Cardiac septum (tissue), 1 donor: Measurements from ENCODE around the gene TRIM69. TPM values are rescaled to one million over a fixed set of nuclear protein-coding genes. Genes with fewer than 3 reads are reported as not detected.
"Not testable (repeated sequence)": the region's sequence is repeated elsewhere in the genome, so short reads cannot be mapped to it uniquely, and the experiment has no call there.

Experiments used
- DNase-seq: peaks from one replicate; pipeline ENCODE4 v3.0.0-alpha.2; 2020; ENCODE audit warnings: low spot score
- intact Hi-C: fragments of 100-400 bp; cut with DNase I; formaldehyde crosslinking; loops from one replicate; pipeline ENCODE4 v1.14.0; 2022
- total RNA-seq: library from RNA; stranded (reverse); fragmentation: NEBNext Ultra II Directional; extraction: Animal tissue kit (Norgen Biotek cat#: 25700); gene quantifications from one replicate; pipeline ENCODE4 v1.2.1, GENCODE V29; 2021
- donor health status: DM: no; HTN: no; CAD: no.

The TRIM69 gene
- total RNA-seq, 1 donor from 2014 or later = 70.7 TPM

GRCh38 chr15:44729408-44730127 lies 6.8 kb upstream of the TRIM69 start:
- DNase-seq = no peak
- intact Hi-C loops = loop anchor here (2.0 to 10.0 kb wide), 4 partner anchors 67 to 305 kb away; partner anchors contain the start of genes CTDSPL2, EIF3J and SPG11

DNA sequence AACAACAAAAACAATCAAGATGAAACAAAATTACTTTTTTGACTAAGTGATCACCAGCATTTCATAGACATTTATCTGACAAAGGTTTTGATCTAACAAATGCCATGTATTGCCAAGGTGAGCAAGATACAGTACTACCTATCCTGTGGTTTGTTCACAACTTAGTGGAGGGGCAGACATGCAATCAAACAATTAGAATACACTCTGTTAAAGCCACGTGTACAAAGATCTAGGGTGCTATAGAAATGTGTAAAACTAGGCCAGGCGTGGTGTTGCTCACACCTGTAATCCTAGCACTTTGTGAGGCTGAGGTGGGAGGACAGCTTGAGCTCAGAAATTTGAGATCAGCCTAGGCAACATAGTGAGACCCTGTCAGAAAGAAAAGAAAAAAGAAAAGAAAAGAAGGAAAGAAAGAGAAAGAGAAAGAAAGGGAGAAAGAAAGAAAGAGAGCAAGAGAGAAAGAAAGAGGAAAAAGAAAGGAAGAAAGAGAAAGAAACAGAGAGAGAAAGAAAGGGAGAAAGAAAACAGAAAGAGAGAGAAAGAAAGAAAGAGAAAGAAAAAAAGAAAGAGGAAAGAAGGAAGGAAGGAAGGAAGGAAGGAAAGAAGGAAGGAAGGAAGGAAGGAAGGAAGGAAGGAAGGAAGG lies 1.4 kb upstream of the TRIM69 start:
- intact Hi-C loops = loop anchor here (10.0 kb wide), 1 partner anchor 140 kb away; no protein-coding TSS in a partner anchor
- no peak for DNase-seq

- intact Hi-C loops = loop anchor here (10.0 kb wide), 1 partner anchor 141 kb away; no protein-coding TSS in a partner anchor
- DNase-seq = no peak
Observed at GRCh38 chr15:44735482-44736180, 697 bp upstream of the TRIM69 start.

DNA sequence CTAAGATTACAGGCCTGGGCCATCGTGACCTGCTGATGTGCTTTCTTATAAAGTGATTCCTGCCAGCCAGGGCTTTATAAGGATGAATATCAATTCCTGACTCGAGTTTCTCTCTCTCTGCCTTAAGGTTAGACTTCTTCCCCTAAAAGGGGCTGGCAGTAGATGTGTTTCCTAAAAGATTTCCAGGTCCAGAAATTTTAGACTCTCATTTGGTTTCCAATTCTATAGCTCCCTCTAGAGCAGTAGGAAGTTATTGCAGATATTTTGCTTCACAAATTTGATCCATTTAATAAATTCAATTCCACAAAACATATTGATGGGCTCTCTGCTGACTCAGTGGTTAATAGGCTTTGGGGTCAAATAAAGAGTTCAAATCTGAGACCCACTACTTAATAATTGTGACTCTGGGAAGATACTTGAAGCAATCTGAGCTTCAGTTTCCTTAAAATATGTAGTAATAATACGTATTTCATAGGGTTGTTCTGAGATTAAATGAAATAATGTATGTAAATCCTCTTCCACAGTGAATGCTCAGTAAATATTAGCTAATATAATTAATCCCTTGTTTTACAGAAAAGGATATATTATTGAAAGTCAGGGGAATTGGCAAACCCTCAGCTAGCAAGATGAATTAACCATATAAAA lies 2.1 kb downstream of the TRIM69 start:
- intact Hi-C loops = loop anchor here (10.0 kb wide), 1 partner anchor 144 kb away; no protein-coding TSS in a partner anchor
- no peak for DNase-seq

DNA sequence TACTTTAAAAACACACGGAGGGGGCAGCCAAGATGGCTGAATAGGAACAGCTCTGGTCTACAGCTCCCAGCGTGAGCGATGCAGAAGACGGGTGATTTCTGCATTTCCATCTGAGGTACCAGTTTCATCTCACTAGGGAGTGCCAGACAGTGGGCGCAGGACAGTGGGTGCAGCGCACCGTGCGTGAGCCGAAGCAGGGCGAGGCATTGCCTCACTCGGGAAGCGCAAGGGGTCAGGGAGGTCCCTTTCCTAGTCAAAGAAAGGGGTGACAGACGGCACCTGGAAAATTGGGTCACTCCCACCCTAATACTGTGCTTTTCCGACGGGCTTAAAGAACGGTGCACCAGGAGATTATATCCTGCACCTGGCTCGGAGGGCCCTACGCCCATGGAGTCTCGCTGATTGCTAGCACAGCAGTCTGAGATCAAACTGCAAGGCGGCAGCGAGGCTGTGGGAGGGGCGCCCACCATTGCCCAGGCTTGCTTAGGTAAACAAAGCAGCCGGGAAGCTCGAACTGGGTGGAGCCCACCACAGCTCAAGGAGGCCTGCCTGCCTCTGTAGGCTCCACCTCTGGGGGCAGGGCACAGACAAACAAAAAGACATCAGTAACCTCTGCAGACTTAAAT lies 3.0 kb downstream of the TRIM69 start:
- DNase-seq = not testable (repeated sequence)
- intact Hi-C loops = loop anchor here (10.0 kb wide), 1 partner anchor 145 kb away; no protein-coding TSS in a partner anchor

GRCh38 chr15:44743454-44743853 lies 7.1 kb downstream of the TRIM69 start:
- DNase-seq, intact Hi-C loops: not testable (repeated sequence)

- DNase-seq = no peak
- intact Hi-C loops = no loop called here
Observed at GRCh38 chr15:44753345-44753744, 17.0 kb downstream of the TRIM69 start.

- intact Hi-C loops = no loop called here
- no peak for DNase-seq
Observed at GRCh38 chr15:44763187-44763586, 26.9 kb downstream of the TRIM69 start.

DNA sequence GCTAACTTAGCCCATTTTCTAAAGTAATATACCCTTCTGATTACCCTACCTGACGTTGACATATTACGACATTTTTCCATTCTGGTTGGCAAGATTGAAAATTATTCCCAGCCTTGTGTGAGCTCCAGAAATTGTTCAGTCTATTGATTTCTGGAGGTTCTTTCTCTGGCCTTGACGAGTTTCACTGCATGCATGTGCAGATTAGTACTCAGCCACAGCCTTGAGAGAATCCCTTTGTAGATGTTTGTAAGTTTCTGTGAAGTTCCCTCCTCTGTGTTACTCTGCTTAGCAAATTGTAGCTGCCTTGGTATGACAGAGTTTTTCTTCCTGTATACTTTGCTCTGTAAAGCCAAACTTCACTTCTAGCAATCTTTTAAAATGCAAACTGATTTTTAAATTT lies 27.5 kb downstream of the TRIM69 start:
- intact Hi-C loops = no loop called here
- no peak for DNase-seq

DNA sequence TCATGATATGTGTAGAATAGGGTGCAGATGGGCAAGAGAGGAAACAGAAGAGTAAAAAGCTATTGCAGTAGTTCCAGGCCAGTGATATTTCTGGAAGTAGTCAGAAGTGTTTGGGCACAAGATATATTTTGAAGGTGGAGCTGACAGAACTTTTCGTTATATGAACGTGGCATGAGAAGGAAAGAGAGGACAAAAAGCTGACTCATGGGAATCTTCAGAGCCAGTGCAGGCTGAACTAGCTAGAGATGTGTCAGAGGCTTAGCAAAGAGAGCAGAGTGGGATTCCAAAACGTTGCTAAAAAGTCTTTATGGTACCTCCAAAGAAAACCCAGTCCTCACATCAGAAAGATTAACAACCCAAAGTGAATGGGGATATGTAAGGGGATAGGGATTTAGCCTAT lies 28.7 kb downstream of the TRIM69 start:
- intact Hi-C loops = no loop called here
- no peak for DNase-seq

DNA sequence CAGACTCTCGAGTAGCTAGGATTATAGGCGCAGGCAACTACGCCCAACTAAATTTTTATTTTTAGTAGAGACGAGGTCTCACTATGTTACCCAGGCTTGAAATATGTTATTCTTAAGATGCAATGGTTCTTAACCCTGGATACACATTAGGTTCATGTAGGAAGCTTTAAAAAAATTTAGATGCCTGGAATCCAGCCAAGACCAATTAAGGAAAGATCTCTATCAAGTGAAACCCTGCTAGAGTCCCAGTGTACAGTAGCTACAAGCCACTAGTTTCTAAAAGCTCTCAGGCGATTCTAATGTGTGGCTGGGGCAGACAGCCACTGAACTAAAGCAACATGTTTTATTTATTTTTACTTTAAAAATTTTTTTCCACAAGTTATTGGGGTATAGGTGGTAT lies 33.2 kb downstream of the TRIM69 start:
- intact Hi-C loops = no loop called here
- DNase-seq = no peak

DNA sequence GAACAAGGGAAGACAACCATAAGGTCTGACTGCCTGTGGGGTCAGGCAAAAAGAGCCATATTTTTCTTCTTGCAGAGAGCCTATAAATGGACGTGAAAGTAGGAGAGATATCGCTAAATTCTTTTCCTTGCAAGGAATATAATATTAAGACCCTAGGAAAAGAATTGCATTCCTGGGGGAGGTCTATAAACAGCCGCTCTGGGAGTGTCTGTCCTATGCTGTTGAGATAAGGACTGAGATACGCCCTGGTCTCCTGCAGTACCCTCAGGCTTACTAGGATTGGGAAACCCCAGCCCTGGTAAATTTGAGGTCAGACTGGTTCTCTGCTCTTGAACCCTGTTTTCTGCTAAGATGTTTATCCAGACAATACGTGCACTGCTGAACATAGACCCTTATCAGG lies 34.4 kb downstream of the TRIM69 start:
- DNase-seq, intact Hi-C loops: not testable (repeated sequence)

DNA sequence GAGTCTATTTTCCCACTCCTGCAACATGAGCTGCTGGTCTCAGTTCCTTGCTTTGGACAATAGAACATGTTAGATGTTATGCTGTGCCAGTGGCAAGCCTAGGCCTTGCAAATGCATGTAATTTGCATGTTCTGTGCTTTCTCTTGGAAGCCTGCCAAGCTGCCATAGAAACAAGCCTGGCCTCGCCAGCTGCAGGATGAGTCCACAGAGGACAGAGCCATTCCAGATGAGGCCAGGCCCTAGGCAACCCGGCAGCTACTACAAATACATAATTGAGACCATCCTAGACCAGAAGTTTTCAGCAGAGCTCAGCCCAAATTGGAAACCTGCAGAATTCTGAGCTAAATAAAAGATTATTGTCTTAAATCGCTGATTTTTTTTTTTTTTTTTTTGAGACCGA lies 39.6 kb downstream of the TRIM69 start:
- DNase-seq = no peak
- intact Hi-C loops = no loop called here

- DNase-seq = no peak
- intact Hi-C loops = no loop called here
Observed at GRCh38 chr15:44779761-44780160, 43.4 kb downstream of the TRIM69 start.

DNA sequence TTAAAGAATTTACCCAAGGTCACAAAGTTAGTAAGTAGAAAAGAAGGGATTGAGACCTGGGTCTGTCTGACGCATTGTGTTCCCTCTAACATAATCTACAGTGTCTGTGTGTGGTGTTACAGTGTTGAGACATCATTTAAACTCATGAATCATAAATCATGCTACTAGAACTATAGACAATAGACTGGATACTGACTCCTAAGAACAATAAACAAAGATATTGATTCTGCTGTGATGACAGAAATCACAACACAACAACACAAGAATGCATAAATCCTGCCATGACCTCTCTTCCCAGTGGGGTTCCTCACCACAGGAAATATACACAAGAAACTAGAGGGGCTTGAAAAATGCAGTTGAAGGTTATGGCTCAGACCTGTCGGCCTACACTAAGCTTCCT lies 44.3 kb downstream of the TRIM69 start:
- intact Hi-C loops = no loop called here
- DNase-seq = no peak

GRCh38 chr15:44781128-44781810 lies 44.9 kb downstream of the TRIM69 start:
- no peak for DNase-seq
- intact Hi-C loops = no loop called here

DNA sequence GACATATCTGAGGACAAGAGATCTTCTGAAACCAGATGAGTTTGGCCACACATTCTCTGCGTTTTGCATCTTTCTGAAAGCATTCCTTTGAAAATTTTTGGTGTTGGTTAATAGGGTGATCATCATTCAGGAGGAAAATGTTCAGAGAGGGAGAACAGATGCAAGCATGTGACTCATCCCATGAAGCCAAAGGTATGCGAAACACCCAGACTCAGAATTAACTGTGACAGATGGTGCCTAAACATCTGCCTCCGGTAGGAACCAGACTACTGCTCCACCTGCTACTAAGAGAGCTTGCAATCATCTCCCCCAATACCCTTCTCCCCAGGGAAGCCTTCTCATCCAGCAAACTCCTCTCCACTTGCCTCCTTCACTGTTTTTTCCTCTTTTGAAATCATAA lies 46.2 kb downstream of the TRIM69 start:
- no peak for DNase-seq
- intact Hi-C loops = no loop called here

DNA sequence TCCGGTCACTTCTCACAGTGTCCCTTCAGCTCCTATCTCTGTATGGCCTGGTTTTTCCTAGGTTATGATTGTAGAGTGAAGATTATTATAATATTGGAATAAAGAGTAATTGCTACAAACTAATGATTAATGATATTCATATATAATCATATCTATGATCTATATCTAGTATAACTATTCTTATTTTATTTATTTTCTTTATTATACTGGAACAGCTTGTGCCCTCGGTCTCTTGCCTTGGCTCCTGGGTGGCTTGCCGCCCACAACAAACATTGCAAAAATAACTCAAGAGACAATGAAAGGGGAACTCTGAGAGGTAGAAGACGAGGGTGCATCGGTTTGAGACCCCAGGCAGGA lies 48.6 kb downstream of the TRIM69 start:
- intact Hi-C loops, DNase-seq: not testable (repeated sequence)

DNA sequence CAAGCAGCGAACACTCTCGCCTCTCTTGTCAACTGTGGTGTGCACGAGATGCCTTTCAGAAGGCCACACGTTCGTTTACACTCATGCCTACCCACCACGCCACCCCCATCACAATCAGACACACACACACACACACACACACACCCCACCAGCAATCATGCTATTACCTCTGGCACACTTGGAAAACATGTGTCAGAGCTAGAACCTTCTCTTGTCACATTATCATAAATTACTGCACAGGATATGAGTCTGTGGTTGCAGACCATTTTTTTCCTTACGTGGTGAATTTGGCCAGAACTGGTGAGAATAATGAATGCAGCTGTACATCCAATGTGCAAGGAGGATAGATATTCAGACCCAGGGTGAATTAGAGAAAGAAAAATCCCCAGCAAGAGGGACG lies 52.4 kb downstream of the TRIM69 start:
- no peak for DNase-seq
- intact Hi-C loops = no loop called here
